Measurements from ENCODE around the gene EXOC6B. TPM values are rescaled to one million over a fixed set of nuclear protein-coding genes. Genes with fewer than 3 reads are reported as not detected.

Gene EXOC6B
- total RNA-seq, 4 donors from 2014 or later = 54.9 to 93.7 (median 64.6) TPM

DNA sequence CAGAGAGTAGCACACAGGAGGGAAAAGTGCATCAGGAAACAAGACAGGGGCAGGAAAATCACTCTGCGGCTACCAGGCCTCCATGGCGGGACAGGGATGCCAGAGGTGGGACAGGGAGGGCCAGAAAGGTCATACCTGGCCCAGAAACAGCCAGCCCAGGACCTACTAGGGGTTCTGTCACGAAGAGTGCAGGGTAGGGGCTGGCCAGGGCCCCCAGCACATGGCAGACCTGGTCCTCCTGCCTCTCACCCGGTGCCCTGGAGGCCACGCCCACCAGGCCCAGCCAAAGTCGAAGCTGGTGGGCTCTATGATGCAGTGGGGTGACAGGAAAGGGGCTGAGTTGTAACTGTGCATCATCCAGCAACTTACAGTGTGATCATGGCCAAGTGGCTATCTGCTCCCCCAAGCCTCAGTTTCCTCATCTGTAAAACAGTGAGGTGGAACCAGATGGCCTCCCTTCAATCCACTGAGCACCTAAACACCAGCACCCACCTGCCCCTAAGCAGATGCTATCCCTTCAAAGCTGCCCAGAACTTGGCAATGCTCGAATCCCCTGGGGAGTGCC, 688.8 kb downstream of the EXOC6B start:
- Histone ChIP-seq H3K9me3 (no peaks in the 10 kb centered on the region), H3K4me1 (peaks cover 0 to 24% (median 0%) of the 10 kb centered on the region in 4 donors), H3K27ac (no peak overlapping the region), H3K36me3 (no peaks in the 10 kb centered on the region), H3K4me3 (no peak overlapping the region), H3K27me3 (no peaks in the 10 kb centered on the region)
- peak in 2 of 3 donors; percentile 33 to 34 for DNase-seq
- TF ChIP-seq POLR2A (IDR thresholded peaks at IDR 0.05) = no peak
- TF ChIP-seq, protein P1, sequence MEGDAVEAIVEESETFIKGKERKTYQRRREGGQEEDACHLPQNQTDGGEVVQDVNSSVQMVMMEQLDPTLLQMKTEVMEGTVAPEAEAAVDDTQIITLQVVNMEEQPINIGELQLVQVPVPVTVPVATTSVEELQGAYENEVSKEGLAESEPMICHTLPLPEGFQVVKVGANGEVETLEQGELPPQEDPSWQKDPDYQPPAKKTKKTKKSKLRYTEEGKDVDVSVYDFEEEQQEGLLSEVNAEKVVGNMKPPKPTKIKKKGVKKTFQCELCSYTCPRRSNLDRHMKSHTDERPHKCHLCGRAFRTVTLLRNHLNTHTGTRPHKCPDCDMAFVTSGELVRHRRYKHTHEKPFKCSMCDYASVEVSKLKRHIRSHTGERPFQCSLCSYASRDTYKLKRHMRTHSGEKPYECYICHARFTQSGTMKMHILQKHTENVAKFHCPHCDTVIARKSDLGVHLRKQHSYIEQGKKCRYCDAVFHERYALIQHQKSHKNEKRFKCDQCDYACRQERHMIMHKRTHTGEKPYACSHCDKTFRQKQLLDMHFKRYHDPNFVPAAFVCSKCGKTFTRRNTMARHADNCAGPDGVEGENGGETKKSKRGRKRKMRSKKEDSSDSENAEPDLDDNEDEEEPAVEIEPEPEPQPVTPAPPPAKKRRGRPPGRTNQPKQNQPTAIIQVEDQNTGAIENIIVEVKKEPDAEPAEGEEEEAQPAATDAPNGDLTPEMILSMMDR (IDR thresholded peaks at IDR 0.05) = no peak

DNA sequence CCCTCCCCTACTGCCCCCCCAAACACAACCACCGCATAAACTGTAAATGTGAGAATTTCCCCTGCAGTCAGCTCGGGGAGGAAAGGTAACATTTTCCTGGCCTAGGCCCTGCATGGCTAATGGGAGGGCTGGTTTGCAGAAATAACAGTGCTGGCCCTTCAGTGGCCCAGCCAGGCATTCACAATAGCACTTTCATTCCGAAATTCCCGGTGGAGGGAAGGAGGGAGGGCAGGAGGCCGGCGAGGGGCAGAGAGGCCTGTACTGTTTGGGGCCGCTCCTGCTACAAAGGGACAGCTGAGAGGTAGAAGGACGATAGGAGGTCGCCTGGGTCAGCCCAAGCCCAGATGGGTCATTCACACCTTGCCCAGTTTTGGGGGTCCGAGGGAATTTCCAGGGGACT, 689.5 kb downstream of the EXOC6B start:
- peaks cover 0 to 22% (median 0%) of the 10 kb centered on the region in 4 donors for H3K4me1 ChIP-seq
- no peak overlapping the region for H3K27ac ChIP-seq
- no peaks in the 10 kb centered on the region for H3K36me3 ChIP-seq
- DNase-seq = peak in 1 of 3 donors; percentile 21
- H3K27me3 ChIP-seq = no peaks in the 10 kb centered on the region
- TF ChIP-seq, protein P1 (IDR thresholded peaks at IDR 0.05) = no peak
- TF ChIP-seq POLR2A (IDR thresholded peaks at IDR 0.05) = no peak
- no peaks in the 10 kb centered on the region for H3K9me3 ChIP-seq
- H3K4me3 ChIP-seq = no peak overlapping the region

DNA sequence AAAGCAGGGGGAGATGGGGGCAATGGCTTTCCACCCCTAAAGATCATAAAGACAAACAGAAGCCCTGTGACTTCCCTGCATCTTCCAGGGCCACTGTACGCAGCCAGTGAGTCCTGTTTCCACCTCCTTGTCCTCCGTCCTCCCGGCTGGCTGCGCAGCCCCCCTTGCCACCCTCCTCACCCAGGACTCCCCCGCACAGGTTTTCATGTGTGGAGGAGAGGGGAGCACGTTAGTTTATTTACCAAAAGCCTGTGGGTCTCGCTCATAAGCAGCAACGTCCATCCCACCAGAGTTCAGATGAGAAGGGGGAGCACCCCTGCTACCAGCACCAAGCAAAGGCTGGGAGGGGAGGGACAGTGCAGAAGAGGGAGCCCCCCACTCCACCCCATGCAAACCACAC, 689.9 kb downstream of the EXOC6B start:
- H3K27ac ChIP-seq = no peak overlapping the region
- no peaks in the 10 kb centered on the region for H3K27me3 ChIP-seq
- TF ChIP-seq POLR2A (IDR thresholded peaks at IDR 0.05) = no peak
- TF ChIP-seq, protein P1 (IDR thresholded peaks at IDR 0.05) = no peak
- no peak overlapping the region for H3K4me3 ChIP-seq
- peaks cover 0 to 22% (median 0%) of the 10 kb centered on the region in 4 donors for H3K4me1 ChIP-seq
- H3K9me3 ChIP-seq = no peaks in the 10 kb centered on the region
- peak in 1 of 3 donors; percentile 26 for DNase-seq
- no peaks in the 10 kb centered on the region for H3K36me3 ChIP-seq

DNA sequence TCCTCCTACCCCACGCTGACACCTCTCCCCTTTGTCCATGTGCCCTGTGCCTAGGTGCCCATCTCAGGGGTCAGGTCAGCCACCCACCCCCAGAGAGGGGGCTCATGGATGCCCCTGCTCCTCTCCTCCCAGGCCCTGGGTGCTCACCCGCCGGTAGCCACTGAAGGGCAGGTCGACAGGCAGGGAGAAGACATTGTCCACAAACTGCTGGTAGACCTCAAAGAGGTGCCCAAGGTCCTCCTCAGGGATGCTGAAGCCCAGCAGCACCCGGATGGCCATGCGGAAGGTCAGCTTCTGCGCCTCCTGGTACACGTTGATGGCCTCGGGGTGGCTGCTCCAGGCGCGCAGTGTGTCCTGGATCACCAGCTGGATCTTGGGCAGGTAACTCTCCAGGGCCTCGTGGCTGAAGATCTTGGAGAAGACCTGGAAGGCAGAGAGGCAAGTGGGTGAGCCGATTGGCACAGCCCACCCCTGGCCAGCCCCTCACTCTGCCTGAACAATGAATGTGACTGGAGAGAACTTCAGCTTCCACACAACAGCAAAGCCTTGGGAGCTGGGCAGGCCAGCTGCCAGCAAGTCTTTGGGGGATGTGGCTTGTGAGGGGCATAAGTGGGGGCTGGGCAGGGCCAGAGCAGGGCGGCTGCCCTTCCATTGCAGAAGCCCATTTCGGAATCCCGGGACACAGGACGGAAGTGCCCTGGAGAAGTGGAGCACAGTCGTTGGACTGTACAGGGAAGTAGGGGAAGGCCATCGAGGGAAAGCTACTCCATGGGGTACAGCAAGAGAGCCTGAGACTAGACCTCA, 690.6 kb downstream of the EXOC6B start:
- Histone ChIP-seq H3K27me3 (no peaks in the 10 kb centered on the region), H3K9me3 (no peaks in the 10 kb centered on the region), H3K36me3 (no peaks in the 10 kb centered on the region), H3K27ac (no peak overlapping the region), H3K4me3 (no peak overlapping the region), H3K4me1 (peaks cover 0 to 22% (median 0%) of the 10 kb centered on the region in 4 donors)
- DNase-seq = peak in 2 of 3 donors; percentile 33 to 36
- TF ChIP-seq POLR2A (IDR thresholded peaks at IDR 0.05) = no peak
- TF ChIP-seq, protein P1 (IDR thresholded peaks at IDR 0.05) = no peak

DNA sequence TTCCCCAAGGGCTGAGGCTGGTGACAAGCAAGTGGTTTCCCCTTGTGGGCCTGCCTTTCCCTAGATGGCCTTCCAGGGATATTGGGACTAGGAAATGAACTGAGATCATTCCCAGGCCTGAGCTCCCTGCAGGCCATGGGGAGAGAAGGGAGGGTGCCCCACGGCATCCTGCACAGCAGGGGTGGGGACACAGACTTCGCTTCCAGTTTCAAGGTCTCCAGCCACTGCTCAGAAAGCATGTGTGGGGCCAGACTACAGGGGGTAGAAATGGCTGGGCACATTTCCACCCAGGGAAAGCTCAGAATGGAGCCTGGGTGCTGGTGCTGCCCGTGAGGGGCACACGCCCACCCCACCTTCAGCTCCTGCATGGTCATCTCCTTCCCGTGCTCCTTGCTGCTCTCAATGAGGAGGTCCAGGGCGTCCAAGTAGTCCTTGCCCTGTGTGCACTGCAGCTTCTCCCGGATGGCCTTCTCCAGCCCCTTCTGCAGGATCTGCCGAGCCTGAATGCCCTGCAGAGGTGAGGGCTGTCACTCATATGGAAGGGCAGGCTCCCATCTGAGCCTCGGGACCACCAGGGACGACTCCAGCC, 691.3 kb downstream of the EXOC6B start:
- peak in 2 of 3 donors; percentile 15 to 26 for DNase-seq
- Histone ChIP-seq H3K27me3 (no peaks in the 10 kb centered on the region), H3K9me3 (no peaks in the 10 kb centered on the region), H3K36me3 (no peaks in the 10 kb centered on the region), H3K4me3 (no peak overlapping the region), H3K4me1 (peaks cover 0 to 22% (median 0%) of the 10 kb centered on the region in 4 donors), H3K27ac (no peak overlapping the region)
- no peak for TF ChIP-seq POLR2A (IDR thresholded peaks at IDR 0.05)
- TF ChIP-seq, protein P1 (IDR thresholded peaks at IDR 0.05) = no peak
